Tibial nerve (tissue), 4 donors: ENCODE results near the gene TMEM183A. TPM values are rescaled to one million over a fixed set of nuclear protein-coding genes. Genes with fewer than 3 reads are reported as not detected.

ENCODE experiments used
- DNase-seq, 2 donors: peaks; one replicate each; pipeline ENCODE4 v3.0.0-alpha.2; 2019; ENCODE audit warnings: low spot score in 2 of 2
- H3K27ac ChIP-seq, 4 donors: fragments of 200-600 bp; sonication (generic) in 3 of 4; one replicate each; pipeline ENCODE4 v1.5.1; 2017 to 2019; ENCODE audit warnings: mild to moderate bottlenecking in 1 of 4
- H3K27me3 ChIP-seq, 2 donors: fragments of 200-600 bp; sonication (generic) in 1 of 2; one replicate each; pipeline versions ENCODE4 v1.5.1 to v1.6.0; 2017 to 2019
- H3K36me3 ChIP-seq, 3 donors: fragments of 200-600 bp; sonication (generic); one replicate each; pipeline ENCODE4 v1.5.1; 2018 to 2019
- H3K4me1 ChIP-seq, 4 donors: fragments of 200-600 bp; sonication (generic) in 3 of 4; one replicate each; pipeline ENCODE4 v1.5.1; 2017 to 2019
- H3K4me3 ChIP-seq, 4 donors: fragments of 200-600 bp; sonication (generic) in 3 of 4; one replicate each; pipeline ENCODE4 v1.5.1; 2017 to 2019; ENCODE audit warnings: mild to moderate bottlenecking in 1 of 4, moderate library complexity in 1 of 4
- H3K9me3 ChIP-seq, 4 donors: fragments of 200-600 bp; sonication (generic) in 3 of 4; one replicate each; pipeline ENCODE4 v1.5.1; 2017 to 2019
- CTCF ChIP-seq, 5 experiments: fragments of 200-600 bp in 3 of 5; fragments of 450-650 bp in 2 of 5; sonication (generic) in 3 of 5; IDR thresholded peaks; one replicate each; pipeline ENCODE4 v1.5.1; 2016 to 2019; ENCODE audit warnings: antibody characterized with exemption in 5 of 5, mild to moderate bottlenecking in 3 of 5, moderate library complexity in 2 of 5
- EP300 ChIP-seq, 2 donors: sonication (generic); formaldehyde crosslinking; IDR thresholded peaks; one replicate each; pipeline ENCODE4 v1.6.1; 2017; ENCODE audit warnings: antibody characterized with exemption in 2 of 2, mild to moderate bottlenecking in 1 of 2
- POLR2A ChIP-seq, 2 donors: fragments of 450-650 bp; IDR thresholded peaks; one replicate each; pipeline ENCODE4 v1.6.1; 2017; ENCODE audit warnings: antibody characterized with exemption in 2 of 2, mild to moderate bottlenecking in 2 of 2, moderate library complexity in 2 of 2
- WGBS, 2 donors: methylation state at CpG; one replicate each; pipeline ENCODE4 v1.1.5; 2018; 5-methylcytosine and 5-hydroxymethylcytosine counted together
- total RNA-seq, 4 donors: library from RNA; depleted of rRNA; stranded (reverse); fragments of >200 nt; gene quantifications; one replicate each; pipeline ENCODE4 v1.1.0, GENCODE V29; 2016

The TMEM183A gene
- total RNA-seq, 4 donors from 2014 or later: 64.3 to 80.6 (median 74.7) TPM

- Histone ChIP-seq H3K4me3 (no peak overlapping the region), H3K27me3 (no peaks in the 10 kb centered on the region), H3K4me1 (no peaks in the 10 kb centered on the region), H3K9me3 (no peaks in the 10 kb centered on the region), H3K36me3 (no peaks in the 10 kb centered on the region), H3K27ac (no peak overlapping the region)
- WGBS, 2 donors: 69 to 74% methylated on average over 7 of the region's 7 CpGs
- TF ChIP-seq EP300 (IDR thresholded peaks at IDR 0.05): no peak
- TF ChIP-seq POLR2A (IDR thresholded peaks at IDR 0.05): no peak
- no peak for TF ChIP-seq CTCF (IDR thresholded peaks at IDR 0.05)
- DNase-seq: no peak
These were observed 19.9 kb upstream of the TMEM183A start for GRCh38 chr1:202987255-202987654.

GRCh38 chr1:202987922-202988583 lies 19.1 kb upstream of the TMEM183A start:
- peaks cover 0 to under 1% of the 10 kb centered on the region in 2 donors for H3K27me3 ChIP-seq
- no peak overlapping the region for H3K27ac ChIP-seq
- TF ChIP-seq CTCF (IDR thresholded peaks at IDR 0.05): no peak
- no peak for TF ChIP-seq EP300 (IDR thresholded peaks at IDR 0.05)
- TF ChIP-seq POLR2A (IDR thresholded peaks at IDR 0.05): no peak
- H3K4me3 ChIP-seq: no peak overlapping the region
- DNase-seq: no peak
- no peaks in the 10 kb centered on the region for H3K9me3 ChIP-seq
- no peaks in the 10 kb centered on the region for H3K4me1 ChIP-seq
- 48 to 68% methylated on average over 5 of the region's 5 CpGs for WGBS, 2 donors
- no peaks in the 10 kb centered on the region for H3K36me3 ChIP-seq

GRCh38 chr1:202989879-202990278 lies 17.3 kb upstream of the TMEM183A start:
- Histone ChIP-seq H3K27me3 (peaks cover 0 to 19% of the 10 kb centered on the region in 2 donors), H3K36me3 (no peaks in the 10 kb centered on the region), H3K27ac (no peak overlapping the region), H3K9me3 (no peaks in the 10 kb centered on the region), H3K4me1 (no peaks in the 10 kb centered on the region), H3K4me3 (no peak overlapping the region)
- no peak for DNase-seq
- WGBS, 2 donors: 74 to 82% methylated on average over 2 of the region's 2 CpGs
- TF ChIP-seq EP300 (IDR thresholded peaks at IDR 0.05) (no peak), CTCF (IDR thresholded peaks at IDR 0.05) (no peak), POLR2A (IDR thresholded peaks at IDR 0.05) (no peak)

GRCh38 chr1:202991112-202991511 lies 16.1 kb upstream of the TMEM183A start:
- peaks cover 0 to 30% of the 10 kb centered on the region in 2 donors for H3K27me3 ChIP-seq
- H3K36me3 ChIP-seq: no peaks in the 10 kb centered on the region
- DNase-seq: no peak
- H3K4me3 ChIP-seq: no peak overlapping the region
- H3K4me1 ChIP-seq: no peaks in the 10 kb centered on the region
- TF ChIP-seq CTCF (IDR thresholded peaks at IDR 0.05) (no peak), POLR2A (IDR thresholded peaks at IDR 0.05) (no peak), EP300 (IDR thresholded peaks at IDR 0.05) (no peak)
- no peaks in the 10 kb centered on the region for H3K9me3 ChIP-seq
- no peak overlapping the region for H3K27ac ChIP-seq

GRCh38 chr1:202994756-202995155 lies 12.4 kb upstream of the TMEM183A start:
- no peak for TF ChIP-seq POLR2A (IDR thresholded peaks at IDR 0.05)
- TF ChIP-seq EP300 (IDR thresholded peaks at IDR 0.05): no peak
- TF ChIP-seq CTCF (IDR thresholded peaks at IDR 0.05): no peak
- Histone ChIP-seq H3K27me3 (peaks cover 0 to 43% of the 10 kb centered on the region in 2 donors), H3K4me1 (peaks cover 0 to 4% (median 0%) of the 10 kb centered on the region in 4 donors), H3K27ac (no peak overlapping the region), H3K9me3 (no peaks in the 10 kb centered on the region), H3K36me3 (no peaks in the 10 kb centered on the region), H3K4me3 (no peak overlapping the region)
- DNase-seq: no peak
- 67 to 71% methylated on average over 3 of the region's 3 CpGs for WGBS, 2 donors
